Neural progenitor cell (in vitro differentiated cells): Measurements from ENCODE around the gene DMTF1. TPM values are rescaled to one million over a fixed set of nuclear protein-coding genes. Genes with fewer than 3 reads are reported as not detected.
"Not testable (repeated sequence)": the region's sequence is repeated elsewhere in the genome, so short reads cannot be mapped to it uniquely, and the experiment has no call there.

Experiments
- DNase-seq: peaks from one replicate; pipeline ENCODE4 v3.0.0-alpha.2; 2016; ENCODE audit warnings: low spot score
- H2AFZ ChIP-seq: fragments of 200-600 bp; sonication (generic); replicated peaks from 2 replicates; pipeline ENCODE4 v1.6.1; 2016; ENCODE audit warnings: antibody characterized with exemption
- H3F3A ChIP-seq: fragments of 200-600 bp; sonication (generic); 2 replicates; pipeline ENCODE4 v1.6.1; 2016; ENCODE audit warnings: antibody characterized with exemption, low read depth
- H3K27ac ChIP-seq: fragments of 200-600 bp; sonication (generic); 2 replicates; pipeline ENCODE4 v1.5.1; 2016; ENCODE audit warnings: mild to moderate bottlenecking
- H3K27me3 ChIP-seq: fragments of 200-600 bp; sonication (generic); 2 replicates; pipeline ENCODE4 v1.6.1; 2016; ENCODE audit warnings: mild to moderate bottlenecking, moderate library complexity
- H3K36me3 ChIP-seq: fragments of 200-600 bp; sonication (generic); 2 replicates; pipeline ENCODE4 v1.5.1; 2016
- H3K4me1 ChIP-seq: fragments of 200-600 bp; sonication (generic); 2 replicates; pipeline ENCODE4 v1.6.1; 2016; ENCODE audit warnings: mixed run types
- H3K4me2 ChIP-seq: fragments of 200-600 bp; sonication (generic); 2 replicates; pipeline ENCODE4 v1.6.1; 2016
- H3K4me3 ChIP-seq: fragments of 200-600 bp; sonication (generic); 2 replicates; pipeline ENCODE4 v1.5.1; 2016
- H3K79me2 ChIP-seq: fragments of 200-600 bp; sonication (generic); 2 replicates; pipeline ENCODE4 v1.6.1; 2016; ENCODE audit warnings: low read depth
- H3K9ac ChIP-seq: fragments of 200-600 bp; sonication (generic); 2 replicates; pipeline ENCODE4 v1.6.1; 2016
- H3K9me3 ChIP-seq: fragments of 200-600 bp; sonication (generic); 2 replicates; pipeline ENCODE4 v1.5.1; 2016; ENCODE audit warnings: low read depth
- H4K20me1 ChIP-seq: fragments of 200-600 bp; sonication (generic); 2 replicates; pipeline ENCODE4 v1.6.1; 2016; ENCODE audit warnings: low read depth
- H3K27ac Mint-ChIP-seq: 3 replicates; pipeline ENCODE4 v1.8.0; 2021; ENCODE audit warnings: mixed read lengths
- H3K27me3 Mint-ChIP-seq: 2 replicates; pipeline ENCODE4 v1.8.0; 2022; ENCODE audit warnings: low read depth, mild to moderate bottlenecking, inconsistent platforms, moderate library complexity, mixed read lengths; ENCODE audit not compliant: insufficient read depth
- H3K36me3 Mint-ChIP-seq: 3 replicates; pipeline ENCODE4 v1.8.0; 2021; ENCODE audit warnings: mixed read lengths
- H3K4me1 Mint-ChIP-seq: 3 replicates; pipeline ENCODE4 v1.8.0; 2021; ENCODE audit warnings: mixed read lengths
- H3K4me3 Mint-ChIP-seq: 3 replicates; pipeline ENCODE4 v1.8.0; 2021; ENCODE audit warnings: mild to moderate bottlenecking, moderate library complexity, mixed read lengths
- H3K9me3 Mint-ChIP-seq: 3 replicates; pipeline ENCODE4 v1.8.0; 2020; ENCODE audit warnings: mixed read lengths
- EZH2 ChIP-seq: fragments of 200-600 bp; sonication (generic); IDR thresholded peaks from 2 replicates; pipeline ENCODE4 v1.6.1; 2017; ENCODE audit warnings: antibody characterized with exemption, mild to moderate bottlenecking, moderate library complexity
- EZH2phosphoT487 ChIP-seq: fragments of 200-600 bp; sonication (generic); IDR thresholded peaks from 2 replicates; pipeline ENCODE4 v1.6.1; 2017; ENCODE audit warnings: antibody characterized with exemption
- small RNA-seq: library from RNA; depleted of rRNA; stranded (forward); fragments of <200 nt; gene quantifications from one replicate; pipeline ENCODE3, GENCODE V24; 2015
- total RNA-seq: library from RNA; depleted of rRNA; stranded (reverse); fragments of >200 nt; gene quantifications from 2 replicates; pipeline ENCODE4 v1.2.3, GENCODE V29; 2015; ENCODE audit warnings: low replicate concordance
- TF ChIP-seq, protein P1 (sequence below): fragments of 200-600 bp; sonication (generic); IDR thresholded peaks from 2 replicates; pipeline ENCODE4 v1.5.1; 2017; ENCODE audit warnings: antibody characterized with exemption, mild to moderate bottlenecking

DMTF1 gene
- total RNA-seq, 1 donor from 2014 or later = 176 TPM

DNA sequence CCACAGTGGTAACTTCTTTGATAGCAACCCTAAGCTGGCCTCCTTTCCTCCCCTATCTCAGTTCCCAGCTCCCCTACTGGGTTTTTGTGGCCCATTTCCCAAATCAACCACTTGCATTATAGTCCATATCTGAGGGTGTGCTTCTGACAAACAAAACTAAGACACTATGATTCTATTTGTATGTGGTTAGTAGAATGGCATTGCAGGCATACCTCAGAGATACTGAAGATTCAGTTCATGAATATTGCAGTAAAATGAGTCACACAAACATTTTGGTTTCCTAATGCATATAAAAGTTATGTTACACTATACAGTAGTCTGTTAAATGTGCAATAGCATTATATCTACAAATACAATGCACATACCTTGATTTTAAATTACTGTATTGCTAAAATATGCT is 82.7 kb downstream of the DMTF1 start:
- Histone ChIP-seq H3K36me3 (no peaks in the 10 kb centered on the region), H3K27ac (no peak overlapping the region), H3K4me3 (no peak overlapping the region), H3K4me1 (no peaks in the 10 kb centered on the region), H3K4me2 (no peak overlapping the region), H3K27me3 (no peaks in the 10 kb centered on the region), H3K79me2 (no peaks in the 10 kb centered on the region), H3F3A (no peaks in the 10 kb centered on the region), H2AFZ (no peak overlapping the region), H4K20me1 (no peaks in the 10 kb centered on the region), H3K9ac (no peak overlapping the region), H3K9me3 (no peaks in the 10 kb centered on the region)
- Mint-ChIP-seq H3K4me3 (no peak overlapping the region), H3K27me3 (no peaks in the 10 kb centered on the region), H3K27ac (no peak overlapping the region), H3K36me3 (no peaks in the 10 kb centered on the region), H3K4me1 (no peaks in the 10 kb centered on the region), H3K9me3 (peaks cover 2% of the 10 kb centered on the region)
- TF ChIP-seq EZH2 (no peak), EZH2phosphoT487 (no peak)
- TF ChIP-seq, protein P1, sequence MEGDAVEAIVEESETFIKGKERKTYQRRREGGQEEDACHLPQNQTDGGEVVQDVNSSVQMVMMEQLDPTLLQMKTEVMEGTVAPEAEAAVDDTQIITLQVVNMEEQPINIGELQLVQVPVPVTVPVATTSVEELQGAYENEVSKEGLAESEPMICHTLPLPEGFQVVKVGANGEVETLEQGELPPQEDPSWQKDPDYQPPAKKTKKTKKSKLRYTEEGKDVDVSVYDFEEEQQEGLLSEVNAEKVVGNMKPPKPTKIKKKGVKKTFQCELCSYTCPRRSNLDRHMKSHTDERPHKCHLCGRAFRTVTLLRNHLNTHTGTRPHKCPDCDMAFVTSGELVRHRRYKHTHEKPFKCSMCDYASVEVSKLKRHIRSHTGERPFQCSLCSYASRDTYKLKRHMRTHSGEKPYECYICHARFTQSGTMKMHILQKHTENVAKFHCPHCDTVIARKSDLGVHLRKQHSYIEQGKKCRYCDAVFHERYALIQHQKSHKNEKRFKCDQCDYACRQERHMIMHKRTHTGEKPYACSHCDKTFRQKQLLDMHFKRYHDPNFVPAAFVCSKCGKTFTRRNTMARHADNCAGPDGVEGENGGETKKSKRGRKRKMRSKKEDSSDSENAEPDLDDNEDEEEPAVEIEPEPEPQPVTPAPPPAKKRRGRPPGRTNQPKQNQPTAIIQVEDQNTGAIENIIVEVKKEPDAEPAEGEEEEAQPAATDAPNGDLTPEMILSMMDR = no peak
- no peak for DNase-seq

DNA sequence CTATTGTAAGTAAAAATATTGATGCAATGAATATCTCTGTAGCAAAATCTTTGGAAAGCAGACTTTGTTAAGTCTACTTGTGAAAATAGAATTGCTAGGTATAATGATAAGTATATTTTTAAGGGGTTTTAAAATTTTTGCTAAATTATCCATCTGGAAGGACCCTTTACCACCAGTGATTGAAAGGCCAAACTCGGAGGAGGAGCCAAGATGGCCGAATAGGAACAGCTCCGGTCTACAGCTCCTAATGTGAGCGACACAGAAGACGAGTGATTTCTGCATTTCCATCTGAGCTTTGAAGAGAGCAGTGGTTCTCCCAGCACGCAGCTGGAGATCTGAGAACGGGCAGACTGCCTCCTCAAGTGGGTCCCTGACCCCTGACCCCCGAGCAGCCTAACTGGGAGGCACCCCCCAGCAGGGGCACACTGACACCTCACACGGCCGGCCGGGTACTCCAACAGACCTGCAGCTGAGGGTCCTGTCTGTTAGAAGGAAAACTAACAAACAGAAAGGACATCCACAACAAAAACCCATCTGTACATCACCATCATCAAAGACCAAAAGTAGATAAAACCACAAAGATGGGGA is 86.3 kb downstream of the DMTF1 start:
- not testable (repeated sequence) for H3K4me1 ChIP-seq, H3K4me2 ChIP-seq, H3K27me3 Mint-ChIP-seq, H3K4me3 ChIP-seq, H3K79me2 ChIP-seq, H3K36me3 ChIP-seq, H3K4me3 Mint-ChIP-seq, H4K20me1 ChIP-seq, H3K27ac Mint-ChIP-seq, H2AFZ ChIP-seq, H3K4me1 Mint-ChIP-seq, H3F3A ChIP-seq, DNase-seq, H3K27me3 ChIP-seq, H3K9me3 ChIP-seq, H3K9me3 Mint-ChIP-seq, H3K9ac ChIP-seq, H3K27ac ChIP-seq, H3K36me3 Mint-ChIP-seq

DNA sequence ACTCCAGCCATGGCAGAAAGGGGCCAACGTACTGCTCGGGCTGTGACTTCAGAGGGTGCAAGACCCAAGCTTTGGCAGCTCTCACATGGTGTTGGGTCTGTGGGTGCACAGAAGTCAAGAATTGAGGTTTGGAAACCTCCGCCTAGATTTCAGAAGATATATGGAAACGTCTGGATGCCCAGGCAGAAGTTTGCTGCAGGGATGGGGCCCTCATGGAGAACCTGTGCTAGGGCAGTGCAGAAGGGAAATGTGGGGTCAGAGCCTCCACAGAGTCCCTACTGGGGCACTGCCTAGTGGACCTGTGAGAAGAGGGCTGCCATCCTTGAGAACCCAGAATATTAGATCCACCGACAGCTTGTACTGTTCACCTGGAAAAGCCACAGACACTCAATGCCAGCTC is 93.4 kb downstream of the DMTF1 start:
- H3F3A ChIP-seq, H3K36me3 ChIP-seq, DNase-seq, H3K27me3 Mint-ChIP-seq, H4K20me1 ChIP-seq, H3K9me3 ChIP-seq, H3K9ac ChIP-seq, H2AFZ ChIP-seq, H3K4me3 ChIP-seq, H3K27me3 ChIP-seq, H3K27ac ChIP-seq, H3K4me1 ChIP-seq, H3K27ac Mint-ChIP-seq, H3K4me1 Mint-ChIP-seq, H3K4me2 ChIP-seq, H3K4me3 Mint-ChIP-seq, H3K36me3 Mint-ChIP-seq, H3K79me2 ChIP-seq: not testable (repeated sequence)
- peaks cover 29% of the 10 kb centered on the region for H3K9me3 Mint-ChIP-seq

Small RNA genes lying within 50 kb of the gene (small RNA-seq; reads per million reads assigned to genes)
- gene RF00019 (not detected), gene RF02271 (not detected)

Other genes starting within 250 kb of the DMTF1 start
- 80.2 and 80.4 TPM in 2 replicates for gene ELAPOR2, start 92.8 kb upstream of the DMTF1 start, total RNA-seq
- 21.0 and 30.6 TPM in 2 replicates for gene TMEM243, start 67.3 kb downstream of the DMTF1 start, total RNA-seq
- 24.7 and 53.4 TPM in 2 replicates for gene CROT, start 193.2 kb downstream of the DMTF1 start, total RNA-seq